Stromal cell of bone marrow (primary cell): ENCODE measurements around the gene SYCE1L.
A peak's percentile ranks its signal among the peaks of the same experiment; 100 is the strongest.
"Not testable (repeated sequence)": the region's sequence is repeated elsewhere in the genome, so short reads cannot be mapped to it uniquely, and the experiment has no call there.

ENCODE experiments used
- DNase-seq: peaks from one replicate; pipeline ENCODE4 v3.0.0-alpha.2; 2012; ENCODE audit warnings: low read depth

SYCE1L gene

GRCh38 chr16:77199211-77199610 lies at the start of gene SYCE1L:
Gene SYCE1L, plus strand, starts transcription at chr16:77199408. Its CDS starts 44 bp downstream, at chr16:77199452.
- no peak for DNase-seq

- DNase-seq: peak; percentile 8
Observed at GRCh38 chr16:77157346-77158058, 41.7 kb upstream of the SYCE1L start.

GRCh38 chr16:77158293-77158692 lies 40.9 kb upstream of the SYCE1L start:
- no peak for DNase-seq

GRCh38 chr16:77165006-77165405 lies 34.2 kb upstream of the SYCE1L start:
- DNase-seq: no peak

- not testable (repeated sequence) for DNase-seq
Observed at GRCh38 chr16:77165536-77166236, 33.5 kb upstream of the SYCE1L start.

- DNase-seq: no peak
Observed at GRCh38 chr16:77166726-77167125, 32.5 kb upstream of the SYCE1L start.

- DNase-seq: no peak
Observed at GRCh38 chr16:77168901-77169300, 30.3 kb upstream of the SYCE1L start.

GRCh38 chr16:77169650-77170236 lies 29.5 kb upstream of the SYCE1L start:
- no peak for DNase-seq

GRCh38 chr16:77170805-77171204 lies 28.4 kb upstream of the SYCE1L start:
- no peak for DNase-seq

- DNase-seq: peak; percentile 35
Observed at GRCh38 chr16:77171745-77172635, 27.2 kb upstream of the SYCE1L start.

- DNase-seq: no peak
Observed at GRCh38 chr16:77172951-77173350, 26.3 kb upstream of the SYCE1L start.

GRCh38 chr16:77183137-77183536 lies 16.1 kb upstream of the SYCE1L start:
- DNase-seq: no peak

- DNase-seq: not testable (repeated sequence)
Observed at GRCh38 chr16:77186298-77186697, 12.9 kb upstream of the SYCE1L start.

- DNase-seq: no peak
Observed at GRCh38 chr16:77190190-77190477, 9.1 kb upstream of the SYCE1L start.

- peak; percentile 99 for DNase-seq
Observed at GRCh38 chr16:77190478-77191258, 8.5 kb upstream of the SYCE1L start, which contains the start of gene MON1B. Gene MON1B, plus strand, starts transcription at chr16:77191190. Its CDS starts 296 bp downstream, at chr16:77191486.

- DNase-seq: no peak
Observed at GRCh38 chr16:77191259-77191969, 7.8 kb upstream of the SYCE1L start.

GRCh38 chr16:77193377-77193776 lies 5.8 kb upstream of the SYCE1L start:
- DNase-seq: no peak

- DNase-seq: no peak
Observed at GRCh38 chr16:77194295-77195231, 4.6 kb upstream of the SYCE1L start.

- no peak for DNase-seq
Observed at GRCh38 chr16:77195411-77195810, 3.8 kb upstream of the SYCE1L start.

GRCh38 chr16:77197747-77198146 lies 1.5 kb upstream of the SYCE1L start:
- DNase-seq: no peak
